ENCODE data around the gene OR4S2. TPM values are rescaled to one million over a fixed set of nuclear protein-coding genes. Genes with fewer than 3 reads are reported as not detected.

The OR4S2 gene
- total RNA-seq = not detected in 2 replicates

GRCh38 chr11:55648027-55648426, at the start of gene OR4S2:
TSS of gene OR4S2 (plus strand) at chr11:55648327. CDS start at chr11:55650904, 2,577 bp downstream.

GRCh38 chr11:55607545-55607944, 40.6 kb upstream of the OR4S2 start, which contains the start of gene OR4C11:
TSS of gene OR4C11 (minus strand) at chr11:55607645. CDS start at chr11:55604373, 3,272 bp downstream.

GRCh38 chr11:55634813-55635212, 13.3 kb upstream of the OR4S2 start, which contains the start of gene OR4P4:
TSS of gene OR4P4 (plus strand) at chr11:55635113.

GRCh38 chr11:55661901-55662300, 13.8 kb downstream of the OR4S2 start, which contains the start of gene OR4C6:
TSS of gene OR4C6 (plus strand) at chr11:55662201. CDS start at chr11:55665167, 2,966 bp downstream.

Other genes with a start within 250 kb of the OR4S2 start
- gene OR4C15, start 93.9 kb upstream of the OR4S2 start, total RNA-seq = not detected in 2 replicates
- gene OR4C16, start 76.2 kb upstream of the OR4S2 start, total RNA-seq = not detected in 2 replicates
- not detected in 2 replicates for gene OR4C11, start 40.7 kb upstream of the OR4S2 start, total RNA-seq
- not detected in 2 replicates for gene OR4P4, start 13.2 kb upstream of the OR4S2 start, total RNA-seq
- gene OR4C6, start 13.9 kb downstream of the OR4S2 start, total RNA-seq = not detected in 2 replicates
- not detected in 2 replicates for gene OR5D13, start 125.1 kb downstream of the OR4S2 start, total RNA-seq
- not detected in 2 replicates for gene OR5D14, start 147.2 kb downstream of the OR4S2 start, total RNA-seq
- not detected in 2 replicates for gene OR5L1, start 163.0 kb downstream of the OR4S2 start, total RNA-seq
- not detected in 2 replicates for gene OR5D18, start 171.3 kb downstream of the OR4S2 start, total RNA-seq
- gene OR5L2, start 178.9 kb downstream of the OR4S2 start, total RNA-seq = not detected in 2 replicates
- not detected in 2 replicates for gene OR5D16, start 190.4 kb downstream of the OR4S2 start, total RNA-seq
- gene TRIM51, start 235.0 kb downstream of the OR4S2 start, total RNA-seq = not detected in 2 replicates

Data from aortic smooth muscle cell (primary cell).